DND-41 (cell line): ENCODE results near the gene PPP2R2D.

Experiments used
- CTCF ChIP-seq: IDR thresholded peaks from 2 replicates; pipeline ENCODE4 v1.5.1; 2012; ENCODE audit warnings: borderline replicate concordance, low read length, moderate library complexity, mild to moderate bottlenecking; ENCODE audit not compliant: poor library complexity, severe bottlenecking; ENCODE audit errors: extremely low read depth
- EZH2 ChIP-seq: IDR thresholded peaks from 3 replicates; pipeline ENCODE4 v1.6.1; 2012; ENCODE audit warnings: borderline replicate concordance, low read depth, mild to moderate bottlenecking, moderate library complexity, low read length, inconsistent platforms; ENCODE audit not compliant: severe bottlenecking

- no peak for TF ChIP-seq CTCF
- no peak for TF ChIP-seq EZH2
Measured at GRCh38 chr10:131968949-131969348, 68.1 kb downstream of the PPP2R2D start.
